Astrocyte (in vitro differentiated cells and primary cell): ENCODE data around the gene LRRC8D.

Experiments
- CTCF ChIP-seq: IDR thresholded peaks from 2 replicates; pipeline ENCODE4 v1.5.1; 2011; ENCODE audit warnings: low read depth, mild to moderate bottlenecking, inconsistent platforms, low read length, moderate library complexity; ENCODE audit not compliant: insufficient read depth
- EZH2 ChIP-seq: IDR thresholded peaks from 2 replicates; pipeline ENCODE4 v1.6.1; 2012; ENCODE audit warnings: mild to moderate bottlenecking, low read length, inconsistent platforms; ENCODE audit not compliant: insufficient read depth

DNA sequence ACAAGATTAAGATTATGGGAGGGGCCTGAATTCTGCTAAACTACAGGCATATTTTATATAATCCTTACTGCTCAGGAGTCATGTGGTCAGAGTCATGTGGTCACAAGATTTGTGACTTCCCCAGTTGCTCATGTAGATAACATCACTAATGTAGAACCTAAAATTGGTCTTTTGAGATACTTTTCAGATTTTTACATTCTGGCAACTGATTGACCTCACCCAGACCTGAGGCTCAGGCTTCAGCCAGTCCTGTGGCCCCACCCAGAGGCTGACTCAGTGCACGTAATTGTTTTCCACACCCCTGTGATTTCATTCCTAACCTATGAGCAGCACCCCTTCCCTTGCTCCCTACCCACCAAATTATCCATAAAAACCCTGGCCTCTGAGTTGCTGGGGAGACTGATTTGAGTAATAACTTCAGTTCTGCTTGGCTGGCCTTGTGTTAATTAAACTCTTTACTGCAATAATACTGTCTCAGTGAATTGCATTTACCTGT is 132.3 kb downstream of the LRRC8D start:
- TF ChIP-seq CTCF (no peak), EZH2 (no peak)
